ENCODE measurements around the gene NFAT5. TPM values are rescaled to one million over a fixed set of nuclear protein-coding genes. Genes with fewer than 3 reads are reported as not detected.
"Not testable (repeated sequence)": the region's sequence is repeated elsewhere in the genome, so short reads cannot be mapped to it uniquely, and the experiment has no call there.

Gene NFAT5
- total RNA-seq, 1 experiment from 2014 or later = 19.3 TPM

DNA sequence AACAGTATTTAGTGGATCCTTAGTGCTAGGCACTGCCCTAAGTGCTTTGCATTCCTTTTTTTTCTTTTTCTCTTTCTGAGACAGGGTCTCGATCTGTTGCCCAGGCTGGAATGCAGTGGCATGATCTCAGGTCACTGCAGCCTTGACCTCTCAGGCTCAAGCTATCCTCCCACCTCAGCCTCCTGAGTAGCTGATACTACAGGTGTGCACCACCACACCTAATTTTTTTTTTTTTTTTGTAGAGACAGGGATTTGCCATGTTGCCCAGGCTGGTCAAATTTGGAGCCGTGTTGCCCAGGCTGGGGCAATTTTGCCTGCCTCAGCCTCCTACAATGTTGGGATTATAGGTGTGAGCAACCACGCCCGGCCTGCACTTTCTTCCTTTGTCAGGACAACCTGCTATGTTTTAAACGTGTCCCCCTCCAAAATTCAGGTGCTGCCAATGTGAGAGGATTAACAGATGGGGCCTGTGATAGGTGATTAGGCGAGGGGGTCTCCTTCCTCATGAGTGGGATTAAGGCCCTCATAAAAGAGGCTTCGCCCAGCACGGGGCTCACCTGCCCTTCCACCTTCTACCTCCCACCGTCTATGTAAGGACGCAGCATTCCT, 155.2 kb downstream of the NFAT5 start:
- no peak for DNase-seq (ENCODE audit: low spot score)
- in situ Hi-C loops (cut with HindIII; ENCODE audit: low sequenced_read_pairs) = no loop called here

DNA sequence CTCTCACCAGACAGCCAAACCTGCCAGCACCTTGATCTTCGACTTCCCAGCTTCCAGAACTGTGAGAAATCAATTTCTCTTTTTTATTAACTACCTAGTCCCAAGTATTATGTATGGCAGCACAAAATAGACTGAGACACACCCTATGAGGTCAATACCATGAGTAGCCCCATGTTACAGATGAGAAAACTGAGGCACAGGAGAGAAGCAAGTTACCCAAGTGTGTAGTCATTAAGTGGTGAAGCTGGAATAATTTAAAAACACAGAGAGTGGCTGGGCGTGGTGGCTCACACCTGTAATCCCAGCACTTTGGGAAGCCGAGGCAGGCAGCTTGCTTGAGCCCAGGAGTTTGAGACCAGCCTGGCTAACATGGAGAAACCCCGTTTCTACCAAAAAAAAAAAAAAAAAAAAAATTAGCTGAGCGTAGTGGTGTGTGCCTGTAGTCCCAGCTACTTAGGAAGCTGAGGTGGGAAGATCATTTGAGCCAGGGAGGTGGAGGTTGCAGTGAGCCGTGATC, 155.7 kb downstream of the NFAT5 start:
- DNase-seq (ENCODE audit: low spot score) = no peak
- in situ Hi-C loops (cut with HindIII; ENCODE audit: low sequenced_read_pairs) = no loop called here

DNA sequence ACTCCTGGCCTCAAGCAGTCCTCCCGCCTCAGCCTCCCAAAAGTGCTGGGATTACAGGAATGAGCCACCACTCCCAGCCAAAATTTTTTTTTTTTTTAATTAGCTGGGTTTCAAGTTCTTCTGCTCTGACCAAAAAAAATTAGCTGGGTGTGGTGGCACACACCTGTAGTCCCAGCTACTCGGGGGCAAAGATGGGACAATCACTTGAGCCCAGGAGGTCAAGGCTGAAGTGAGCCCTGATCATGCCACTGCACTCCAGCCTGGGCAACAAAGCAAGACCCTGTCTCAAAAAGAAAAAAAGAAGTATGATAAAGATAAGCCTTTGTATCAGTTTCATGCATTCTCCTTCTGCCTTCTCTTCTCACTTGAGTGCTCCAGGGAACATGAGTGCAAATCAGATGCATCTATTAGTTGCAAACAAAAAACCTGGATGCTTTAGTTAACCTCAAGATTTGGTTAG, 158.7 kb downstream of the NFAT5 start:
- in situ Hi-C loops (cut with HindIII; ENCODE audit: low sequenced_read_pairs) = no loop called here
- no peak for DNase-seq (ENCODE audit: low spot score)

DNA sequence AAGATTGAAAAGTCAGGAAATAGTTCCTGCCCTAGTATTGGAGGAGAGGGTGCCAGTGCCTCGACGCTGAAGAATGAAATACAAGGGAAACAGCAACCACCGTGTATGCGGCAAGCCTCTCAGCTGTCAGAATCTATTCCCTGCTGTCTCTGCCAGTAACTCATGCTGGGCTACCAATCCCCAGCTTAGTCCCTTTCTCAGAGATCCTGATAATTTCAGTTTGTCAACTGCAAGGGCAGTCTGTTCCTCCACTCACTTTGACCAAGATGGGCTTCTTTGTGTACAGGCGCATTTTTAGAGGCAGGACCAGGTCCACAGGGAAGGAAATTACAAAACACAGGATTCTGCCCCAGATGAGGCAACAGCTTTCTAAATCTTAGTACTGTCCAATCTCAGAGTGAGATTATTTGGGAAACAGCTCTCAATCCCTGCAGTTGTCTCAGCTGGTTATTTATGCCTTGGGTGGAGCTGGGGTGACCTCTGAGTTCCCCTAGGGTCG, 159.3 kb downstream of the NFAT5 start:
- DNase-seq (ENCODE audit: low spot score) = peak; percentile 34
- in situ Hi-C loops (cut with HindIII; ENCODE audit: low sequenced_read_pairs) = no loop called here

DNA sequence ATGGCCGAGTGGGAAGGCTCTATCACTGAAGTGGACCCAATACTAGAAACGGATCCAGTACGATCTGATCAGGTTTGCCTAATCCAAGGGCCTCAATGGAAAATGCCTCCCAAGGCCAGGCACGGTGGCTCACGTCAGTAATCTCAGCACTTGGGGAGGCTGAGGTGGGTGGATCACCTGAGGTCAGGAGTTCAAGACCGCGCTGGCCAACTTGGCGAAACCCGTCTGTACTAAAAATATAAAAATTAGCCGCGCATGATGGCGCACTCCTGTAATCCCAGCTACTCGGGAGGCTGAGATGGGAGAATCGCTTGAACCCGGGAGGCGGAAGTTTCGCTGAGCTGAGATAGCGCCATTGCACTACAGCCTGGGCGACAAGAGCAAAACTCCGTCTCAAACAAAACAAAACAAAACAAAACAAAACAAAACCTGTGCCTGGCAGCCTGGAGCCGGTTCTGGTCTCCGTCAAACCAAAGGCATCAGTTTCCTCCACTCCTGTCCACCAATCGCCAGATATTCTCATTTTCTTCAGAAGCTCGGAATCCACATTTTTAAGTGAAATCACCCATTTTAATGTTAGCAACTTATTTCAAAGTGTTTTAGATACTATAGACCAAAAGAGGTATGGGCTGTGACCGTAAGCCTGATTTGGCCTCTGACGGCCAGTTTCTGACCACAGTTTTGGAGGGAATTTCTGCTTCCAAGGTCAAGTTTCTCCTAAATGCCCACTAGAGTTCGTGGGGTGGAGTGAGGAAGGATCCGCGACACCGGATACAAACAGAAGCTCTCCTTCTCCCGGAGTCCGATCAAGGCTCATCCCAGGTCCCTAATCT, 159.9 kb downstream of the NFAT5 start:
- in situ Hi-C loops (cut with HindIII; ENCODE audit: low sequenced_read_pairs) = no loop called here
- no peak for DNase-seq (ENCODE audit: low spot score)

DNA sequence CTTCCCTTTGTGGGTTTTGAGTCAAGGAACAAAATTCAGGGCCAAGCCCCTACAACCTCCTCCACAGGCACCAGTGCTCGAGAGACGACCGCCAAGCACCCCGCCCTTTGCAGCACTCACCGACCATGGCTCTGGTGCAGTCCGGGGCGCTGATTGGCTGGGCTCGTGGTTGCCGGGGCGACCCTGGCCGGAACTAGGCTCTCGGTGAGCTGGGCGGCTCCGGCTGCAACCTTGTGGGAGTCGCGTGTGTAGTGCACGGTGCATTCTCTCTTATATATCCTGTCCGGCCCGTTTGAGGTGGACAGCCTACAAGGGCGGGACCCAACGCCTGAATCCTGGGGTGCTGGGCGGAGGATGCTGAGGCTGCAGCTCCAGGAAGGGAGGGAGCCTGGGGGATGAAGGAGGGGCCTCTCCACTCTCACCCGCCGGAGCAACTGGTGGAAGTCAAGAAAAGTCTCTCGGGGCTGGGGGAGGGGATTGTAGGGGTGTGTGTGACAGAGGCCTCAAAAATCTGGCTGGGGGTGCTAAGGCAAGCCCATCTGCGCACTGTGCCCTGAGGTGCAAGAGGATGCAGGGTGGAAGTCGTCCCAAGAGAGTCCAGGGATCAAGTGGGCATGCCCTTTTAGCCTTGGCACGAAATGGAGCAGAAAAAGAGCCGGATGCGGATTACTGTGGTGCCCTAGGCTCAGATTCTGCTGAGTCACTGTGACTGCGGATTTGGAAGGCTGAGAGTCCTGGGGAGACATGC, 160.7 kb downstream of the NFAT5 start, which contains the start of gene NQO1:
Gene NQO1, minus strand, starts transcription at position 248 of the 748 bp plus-strand sequence. Its CDS starts 121 bp downstream, at position 127.
- in situ Hi-C loops (cut with HindIII; ENCODE audit: low sequenced_read_pairs) = no loop called here
- peak; percentile 93 for DNase-seq (ENCODE audit: low spot score)

DNA sequence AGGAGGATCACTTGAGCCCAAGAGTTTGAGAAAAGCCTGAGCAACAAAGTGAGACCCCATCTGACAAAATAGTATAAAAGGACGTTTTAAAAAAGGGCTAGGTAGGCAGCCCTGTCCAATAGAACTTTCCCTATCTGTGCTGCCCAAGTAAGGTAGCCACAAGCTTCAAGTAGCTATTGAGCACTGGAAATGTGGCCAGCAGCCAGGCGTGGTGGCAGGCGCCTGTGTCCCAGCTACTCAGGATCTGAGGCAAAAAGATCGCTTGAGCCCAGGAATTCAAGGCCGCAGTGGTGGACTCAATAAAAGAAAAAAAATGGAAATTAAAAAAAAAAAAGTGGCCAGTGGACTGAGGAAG, 162.1 kb downstream of the NFAT5 start:
- DNase-seq (ENCODE audit: low spot score) = peak; percentile 19
- in situ Hi-C loops (cut with HindIII; ENCODE audit: low sequenced_read_pairs) = no loop called here

DNA sequence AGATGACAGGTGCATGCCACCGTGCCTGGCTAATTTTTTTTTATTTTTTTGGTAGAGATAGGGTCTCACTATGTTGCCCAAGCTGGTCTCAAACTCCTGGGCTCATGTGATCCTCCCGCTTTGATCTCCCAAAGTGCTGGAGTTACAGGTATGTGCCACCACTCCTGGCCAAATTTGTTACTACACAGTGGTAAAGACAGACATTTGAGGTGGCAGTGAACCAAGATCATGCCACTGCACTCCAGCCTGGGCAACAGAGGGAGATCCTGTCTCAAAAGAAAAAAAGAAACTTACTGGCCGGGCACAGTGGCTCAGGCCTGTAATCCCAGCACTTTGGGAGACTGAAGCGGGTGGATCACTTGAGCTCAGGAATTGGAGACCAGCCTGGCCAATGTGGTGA, 163.3 kb downstream of the NFAT5 start:
- in situ Hi-C loops (cut with HindIII; ENCODE audit: low sequenced_read_pairs); DNase-seq (ENCODE audit: low spot score): not testable (repeated sequence)

DNA sequence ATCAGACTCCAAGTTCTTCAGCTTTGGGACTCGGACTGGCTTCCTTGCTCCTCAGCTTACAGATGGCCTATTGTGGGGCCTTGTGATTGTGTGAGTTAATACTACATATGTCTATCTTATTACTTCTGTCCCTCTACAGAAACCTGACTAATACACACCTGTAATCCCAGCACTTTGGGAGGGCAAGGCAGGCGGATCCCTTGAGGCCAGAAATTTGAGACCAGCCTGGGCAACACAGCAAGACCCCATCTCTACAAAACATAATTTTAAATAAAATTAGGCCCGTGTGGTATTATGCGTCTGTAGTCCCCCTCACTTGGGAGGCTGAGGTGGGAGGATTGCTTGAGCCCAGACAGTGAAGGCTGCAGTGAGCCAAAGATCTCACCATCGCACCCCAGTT, 165.5 kb downstream of the NFAT5 start:
- DNase-seq (ENCODE audit: low spot score); in situ Hi-C loops (cut with HindIII; ENCODE audit: low sequenced_read_pairs): not testable (repeated sequence)

DNA sequence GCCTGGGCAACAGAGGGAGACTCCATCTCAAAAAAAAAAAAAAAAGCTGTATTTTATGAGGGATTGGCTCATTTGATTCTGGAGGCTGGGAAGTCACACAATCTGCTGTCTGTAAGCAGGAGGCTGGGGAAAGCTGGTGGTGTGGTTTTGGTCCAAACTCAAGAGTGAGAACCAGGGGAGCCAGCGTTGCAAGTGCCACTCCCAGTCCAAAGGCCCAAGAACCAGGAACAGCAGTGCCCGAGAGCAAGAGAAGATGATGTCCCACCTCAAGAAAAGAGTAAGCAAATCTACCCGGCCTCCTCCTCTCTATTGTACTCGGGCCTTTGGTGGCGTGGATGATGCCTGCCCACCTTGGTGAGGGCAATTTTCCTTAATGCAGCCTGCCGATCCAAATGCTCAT, 166.3 kb downstream of the NFAT5 start:
- no peak for DNase-seq (ENCODE audit: low spot score)
- in situ Hi-C loops (cut with HindIII; ENCODE audit: low sequenced_read_pairs) = no loop called here

DNA sequence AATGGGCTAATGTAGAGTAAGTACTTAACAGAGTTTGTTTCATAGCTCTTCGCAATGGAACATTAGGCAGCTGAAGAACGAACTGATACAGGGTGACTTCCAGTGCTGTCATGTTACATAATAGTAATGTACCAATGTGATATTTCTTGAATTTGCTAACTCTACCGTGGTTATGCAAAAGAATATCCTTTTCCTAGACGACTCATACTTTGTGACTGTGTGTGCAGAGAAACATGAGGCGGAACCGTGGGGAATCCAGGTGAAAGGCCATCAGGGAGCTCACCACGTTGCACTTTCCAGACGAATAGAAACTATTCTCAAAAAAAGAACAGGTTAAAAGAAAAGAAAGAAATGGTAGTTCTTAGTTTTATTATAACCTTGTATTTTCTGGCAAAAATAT, 175.8 kb downstream of the NFAT5 start:
- no peak for DNase-seq (ENCODE audit: low spot score)
- in situ Hi-C loops (cut with HindIII; ENCODE audit: low sequenced_read_pairs) = no loop called here

DNA sequence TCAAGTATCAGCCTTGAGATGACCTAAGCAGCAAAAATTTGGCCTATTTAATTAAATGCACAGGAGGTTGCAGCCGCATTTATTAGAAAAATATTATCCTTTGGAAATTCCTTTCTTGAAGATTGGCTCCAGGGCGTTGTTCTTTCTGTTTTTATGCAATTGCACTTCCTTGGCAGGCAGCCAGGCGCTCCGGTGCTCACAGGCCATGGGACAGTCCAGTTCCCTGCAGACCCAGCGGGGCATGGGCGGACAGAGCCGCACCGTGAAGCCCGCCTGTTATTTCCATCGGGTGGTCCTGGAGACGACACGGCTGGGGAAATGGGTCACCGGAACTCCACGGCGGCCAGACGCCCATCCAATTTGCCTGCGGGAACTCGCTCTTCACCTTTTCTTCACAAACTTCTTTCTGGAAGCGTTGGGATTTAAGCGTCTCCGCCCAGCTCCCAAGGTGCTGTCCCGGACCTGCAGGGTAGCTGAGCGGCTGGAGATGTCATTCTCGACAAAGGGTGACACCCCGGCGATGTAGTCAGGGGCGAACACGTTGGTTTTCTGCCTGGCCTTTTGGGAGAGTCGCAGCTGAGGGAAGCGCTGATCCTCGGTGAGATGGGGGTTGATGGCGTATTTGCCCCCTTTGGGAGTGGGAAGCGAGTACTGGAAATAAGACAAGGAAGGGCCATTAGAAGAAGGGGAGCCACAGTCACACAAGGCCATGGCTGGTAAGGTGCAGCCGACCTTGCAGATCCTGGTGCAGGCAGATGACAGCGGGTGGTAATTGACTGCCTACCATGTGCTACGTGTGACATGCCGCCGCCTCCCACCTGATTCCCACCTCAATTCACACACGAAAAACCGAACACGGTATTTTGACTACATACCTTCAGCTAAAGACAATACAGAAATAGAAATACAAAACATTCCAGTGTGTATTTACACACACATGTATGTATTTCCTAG, 176.5 kb downstream of the NFAT5 start:
- in situ Hi-C loops (cut with HindIII; ENCODE audit: low sequenced_read_pairs) = no loop called here
- DNase-seq (ENCODE audit: low spot score) = peak; percentile 55

DNA sequence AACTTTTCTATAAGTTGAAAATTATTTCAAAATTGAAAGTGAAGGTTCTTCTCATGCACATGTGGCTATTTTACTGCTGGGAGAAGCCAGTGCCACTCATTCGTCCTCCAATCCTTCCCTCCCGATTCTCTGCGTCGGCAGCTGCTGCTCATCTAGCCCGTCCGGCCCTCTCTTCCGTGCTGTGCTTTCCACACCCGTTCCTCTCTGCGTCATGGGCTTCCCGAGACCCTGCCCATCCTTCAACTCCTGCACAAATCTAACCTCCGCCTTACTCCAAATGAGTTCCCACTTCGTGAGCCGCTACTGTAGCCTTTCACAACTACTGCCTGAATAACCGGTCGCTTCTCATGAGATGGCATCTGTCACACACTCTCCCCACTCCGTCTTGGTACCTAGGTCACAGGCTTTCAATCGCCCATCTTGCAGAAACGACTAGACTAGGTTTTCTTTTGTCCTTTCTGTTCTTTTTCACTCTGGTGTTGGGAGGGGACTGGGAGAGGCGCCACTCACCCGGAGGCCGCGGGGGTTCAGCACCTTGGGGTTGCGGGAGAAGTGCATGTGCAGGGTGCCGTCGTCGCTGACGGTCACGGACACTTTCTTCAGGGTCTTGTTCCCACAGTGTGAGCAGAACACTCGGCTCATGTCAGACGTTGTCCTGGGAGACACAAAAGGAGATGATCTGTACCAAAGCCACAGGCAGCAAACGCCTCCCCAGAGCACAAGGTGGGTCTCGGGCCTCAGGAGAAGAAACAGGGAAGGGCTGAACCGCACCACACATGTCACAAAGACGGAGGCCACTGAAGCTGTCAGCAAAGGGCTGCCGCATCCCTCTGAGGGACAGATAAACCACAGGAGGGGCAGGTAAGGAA, 178.8 kb downstream of the NFAT5 start:
- in situ Hi-C loops (cut with HindIII; ENCODE audit: low sequenced_read_pairs) = no loop called here

DNA sequence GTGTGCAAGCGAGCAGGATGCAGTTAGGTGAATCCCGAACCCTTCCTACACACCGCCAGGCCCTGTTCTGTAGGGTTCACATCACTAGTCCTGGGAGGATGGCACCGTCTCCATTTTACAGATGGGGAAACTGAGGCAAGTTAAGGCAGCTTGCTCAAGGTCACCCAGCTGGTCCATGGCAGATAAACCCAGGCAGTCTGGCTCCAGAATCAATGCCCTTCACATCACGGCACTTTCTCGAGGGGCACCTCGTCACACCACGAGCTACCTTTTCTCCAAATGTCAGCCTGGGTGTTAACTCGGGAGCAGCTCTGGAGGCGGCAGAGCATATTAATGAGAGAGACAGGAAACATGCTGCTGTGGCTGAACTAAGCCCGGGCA, 179.5 kb downstream of the NFAT5 start:
- in situ Hi-C loops (cut with HindIII; ENCODE audit: low sequenced_read_pairs) = no loop called here
- no peak for DNase-seq (ENCODE audit: low spot score)

More for the DNA sequence above, 178.8 kb downstream of the NFAT5 start:
- no peak for DNase-seq (ENCODE audit: low spot score)

DNA sequence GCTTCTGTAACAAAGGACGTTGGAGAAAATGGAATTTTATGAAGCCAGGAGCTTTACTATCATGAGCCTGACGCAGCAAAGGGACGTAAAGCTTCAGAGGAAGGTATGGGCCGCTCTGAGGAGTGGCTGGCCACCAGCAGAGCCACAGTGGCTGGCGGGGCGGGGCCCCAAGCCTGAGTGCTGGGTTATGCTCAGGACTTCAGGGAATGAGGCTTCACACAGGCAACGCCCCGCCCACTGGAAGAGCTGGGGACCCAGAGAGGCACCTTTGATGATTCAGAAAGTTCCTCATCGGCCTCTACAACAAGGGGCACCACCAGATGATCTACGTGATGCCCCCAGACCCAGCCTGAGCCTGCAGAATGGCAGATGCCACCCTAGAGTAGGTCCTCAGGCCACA, 180.2 kb downstream of the NFAT5 start:
- in situ Hi-C loops (cut with HindIII; ENCODE audit: low sequenced_read_pairs) = no loop called here

DNA sequence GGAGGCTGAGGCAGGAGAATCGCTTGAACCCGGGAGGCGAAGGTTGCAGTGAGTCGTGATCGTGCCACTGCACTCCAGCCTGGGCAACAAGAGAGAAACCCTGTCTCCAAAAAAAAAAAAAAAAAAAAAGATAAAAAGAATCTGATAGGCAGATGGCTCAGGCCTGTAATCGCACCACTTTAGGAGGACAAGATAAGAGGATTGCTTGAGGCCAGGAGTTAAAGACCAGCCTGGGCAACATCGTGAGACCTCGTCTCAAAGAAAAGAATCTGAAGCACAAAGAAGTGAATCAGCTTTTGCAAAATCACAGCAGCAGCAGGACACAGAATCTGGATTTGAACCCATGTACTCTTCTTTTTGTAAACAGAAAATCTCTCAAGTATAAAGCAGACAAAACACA, 181.3 kb downstream of the NFAT5 start:
- in situ Hi-C loops (cut with HindIII; ENCODE audit: low sequenced_read_pairs) = no loop called here
- no peak for DNase-seq (ENCODE audit: low spot score)

More for the DNA sequence above, 180.2 kb downstream of the NFAT5 start:
- DNase-seq (ENCODE audit: low spot score) = no peak

DNA sequence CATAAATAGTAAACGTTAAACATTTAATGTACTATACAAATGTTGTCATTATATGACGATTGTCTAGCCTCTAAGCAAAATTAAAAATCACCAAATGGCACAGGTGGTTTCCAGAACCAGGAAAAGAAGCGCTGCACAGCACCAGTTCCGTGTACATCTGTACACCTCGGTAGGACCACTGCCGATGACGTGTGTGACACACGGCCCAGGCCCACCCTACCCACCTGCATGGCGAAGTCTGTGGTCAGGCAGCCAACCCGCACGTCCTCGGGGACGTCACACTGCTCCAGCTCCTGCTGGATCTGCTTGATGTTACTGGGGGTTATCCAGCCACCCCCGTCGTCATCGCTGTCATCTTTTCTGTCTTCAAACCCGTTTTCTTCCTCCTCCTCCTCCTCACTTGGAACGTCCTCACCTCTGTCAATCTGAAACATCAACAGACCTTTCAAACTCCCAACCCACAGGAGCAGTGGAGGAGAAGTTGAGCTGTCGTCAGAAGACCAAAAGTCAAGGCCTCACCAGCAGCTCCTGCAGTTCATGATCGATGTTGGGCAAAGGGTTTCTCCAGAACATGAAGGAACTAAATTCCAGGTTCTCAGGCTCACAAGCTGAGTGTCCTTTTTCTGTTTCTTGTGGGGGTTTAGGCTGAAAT, 183.1 kb downstream of the NFAT5 start:
- no peak for DNase-seq (ENCODE audit: low spot score)
- in situ Hi-C loops (cut with HindIII; ENCODE audit: low sequenced_read_pairs) = no loop called here
